HG03558 (cell line): ENCODE data around the gene PTPRO.
"Not testable (repeated sequence)": the region's sequence is repeated elsewhere in the genome, so short reads cannot be mapped to it uniquely, and the experiment has no call there.

Experiments used
- ATAC-seq: cut with Tn5 transposase; IDR thresholded peaks from one replicate; pipeline ENCODE4 v1.9.1; 2021; ENCODE audit warnings: moderate number of reproducible peaks; ENCODE audit not compliant: unreplicated experiment; ENCODE audit errors: extremely low read depth

PTPRO gene

GRCh38 chr12:15592934-15593333, 270.6 kb downstream of the PTPRO start:
- no peak for ATAC-seq

- ATAC-seq: no peak
These were observed 273.9 kb downstream of the PTPRO start for GRCh38 chr12:15596174-15596573.

GRCh38 chr12:15597125-15597830, 275.0 kb downstream of the PTPRO start:
- no peak for ATAC-seq

DNA sequence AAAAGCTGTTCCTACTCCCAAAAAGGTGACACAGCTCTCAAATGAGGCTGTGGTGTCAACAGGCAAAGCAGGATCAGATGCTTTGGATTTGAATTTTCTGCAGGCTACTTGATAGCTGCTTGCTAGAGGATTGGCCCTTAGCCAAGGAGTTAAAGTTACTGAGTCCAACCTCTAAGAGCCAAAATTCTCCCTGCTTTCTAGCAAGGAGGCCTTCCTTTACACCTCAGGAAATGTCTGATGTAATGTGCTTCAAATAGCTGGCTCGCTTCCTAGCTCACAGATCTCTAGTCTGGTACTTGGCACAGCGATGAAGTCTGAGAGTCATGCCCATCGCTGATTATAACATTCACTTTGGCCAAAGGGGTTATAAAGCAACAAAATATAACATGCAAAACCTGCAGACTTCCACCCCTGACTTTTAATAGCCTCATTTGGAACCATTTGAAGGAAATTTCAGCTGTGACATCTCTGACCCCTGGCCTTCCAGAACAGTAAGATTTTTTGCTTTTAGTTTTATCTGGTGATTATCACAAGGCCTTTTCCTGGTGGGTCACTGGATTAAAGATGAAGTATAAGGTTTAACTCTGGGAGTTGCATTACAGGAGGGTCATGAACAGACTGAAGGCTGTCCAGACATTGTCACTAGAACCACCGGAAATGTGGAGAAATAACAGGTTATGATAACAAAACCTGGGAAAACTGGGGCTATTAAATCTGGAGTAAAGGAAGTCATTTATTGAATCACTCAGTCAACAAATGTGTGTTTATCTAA, 277.1 kb downstream of the PTPRO start:
- ATAC-seq: no peak

- no peak for ATAC-seq
These were observed 278.1 kb downstream of the PTPRO start for GRCh38 chr12:15600223-15600935.

DNA sequence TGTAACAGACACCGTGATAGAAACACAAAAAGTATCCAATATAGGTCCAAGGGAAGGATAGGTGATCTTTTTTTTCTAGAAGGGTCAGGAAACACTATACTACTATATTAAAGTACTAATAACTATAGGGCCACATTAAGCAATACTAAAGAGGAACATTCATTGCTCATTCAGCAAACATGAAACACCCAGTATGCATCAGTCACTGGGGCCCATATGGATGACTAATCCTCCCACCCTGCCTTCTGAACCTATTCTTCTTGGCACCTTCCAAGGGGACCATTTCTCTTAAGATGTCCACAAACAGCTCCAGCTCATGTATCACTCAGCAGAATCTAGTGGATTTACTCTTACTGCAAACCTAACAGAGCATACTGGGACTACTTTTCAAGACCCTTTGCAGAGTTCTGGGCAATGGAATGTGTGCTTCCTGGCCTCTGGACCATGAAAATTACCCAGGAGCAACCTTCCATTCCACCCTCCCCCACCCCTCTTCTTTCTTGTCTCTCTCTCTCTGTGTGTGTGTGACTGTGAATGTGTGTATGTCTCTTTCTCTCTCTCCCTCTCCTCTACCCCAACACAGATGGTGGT, 279.0 kb downstream of the PTPRO start:
- no peak for ATAC-seq

GRCh38 chr12:15602051-15602672, 279.9 kb downstream of the PTPRO start:
- ATAC-seq: no peak

GRCh38 chr12:15603474-15604085, 281.3 kb downstream of the PTPRO start:
- no peak for ATAC-seq

GRCh38 chr12:15605881-15606590, 283.7 kb downstream of the PTPRO start:
- no peak for ATAC-seq

DNA sequence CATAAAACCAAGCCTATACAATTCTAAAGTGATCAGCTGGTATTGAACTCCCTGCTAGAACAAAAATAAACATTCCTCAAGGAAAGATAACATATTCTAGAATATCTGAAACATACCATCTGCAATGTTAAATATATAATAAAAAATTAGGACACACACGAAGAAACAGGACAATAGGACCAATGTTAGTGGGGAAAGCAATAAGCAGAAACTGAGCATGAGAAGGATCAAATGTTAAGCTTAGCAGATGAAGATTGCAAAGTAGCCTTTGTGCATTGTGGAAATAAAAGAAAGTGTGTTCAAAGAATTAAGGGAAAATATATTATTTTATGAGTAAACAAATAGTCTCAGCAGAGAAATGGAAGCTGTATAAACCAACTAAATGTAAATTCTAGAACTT, 286.1 kb downstream of the PTPRO start:
- ATAC-seq: no peak

GRCh38 chr12:15608941-15609340, 286.6 kb downstream of the PTPRO start:
- no peak for ATAC-seq

DNA sequence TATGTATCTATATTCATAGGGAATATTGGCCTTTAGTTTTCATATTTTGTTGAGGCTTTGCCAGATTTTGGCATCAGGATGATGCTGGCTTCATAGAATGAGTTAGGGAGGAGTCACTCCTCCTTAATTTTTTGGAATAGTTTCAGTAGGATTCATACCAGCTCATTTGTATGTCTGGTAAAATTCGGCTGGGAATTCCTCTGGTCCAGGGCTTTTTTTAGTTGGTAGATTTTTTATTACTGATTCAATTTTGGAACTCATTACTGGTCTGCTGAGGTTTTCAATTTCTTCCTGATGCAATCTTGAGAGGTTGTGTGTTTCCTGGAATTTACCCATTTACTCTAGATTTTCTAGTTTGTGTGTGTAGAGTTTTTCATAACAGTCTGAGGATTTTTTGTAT, 291.7 kb downstream of the PTPRO start:
- no peak for ATAC-seq

DNA sequence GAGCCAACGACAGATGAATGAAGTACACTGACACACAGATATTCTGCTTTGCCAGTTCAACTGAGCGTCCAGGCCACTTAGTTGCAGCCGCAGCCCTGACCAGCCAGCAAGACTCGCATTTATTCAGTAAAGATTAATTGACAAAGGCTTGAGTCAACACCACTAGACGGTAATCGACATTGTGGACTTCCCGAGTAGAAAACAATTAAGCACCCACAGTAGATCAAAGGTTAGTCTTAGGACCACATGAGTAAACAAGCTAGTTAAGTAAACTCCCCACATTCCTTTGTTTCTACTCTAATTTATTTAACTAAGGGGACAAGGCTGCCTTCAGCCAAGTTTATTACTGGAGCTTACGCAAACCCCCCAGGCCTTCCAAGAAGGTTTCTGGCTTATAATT, 294.2 kb downstream of the PTPRO start:
- not testable (repeated sequence) for ATAC-seq

- no peak for ATAC-seq
These were observed 298.6 kb downstream of the PTPRO start for GRCh38 chr12:15620741-15621539.

GRCh38 chr12:15625075-15625474, 302.8 kb downstream of the PTPRO start:
- ATAC-seq: no peak

GRCh38 chr12:15627995-15628945, 306.0 kb downstream of the PTPRO start:
- no peak for ATAC-seq

DNA sequence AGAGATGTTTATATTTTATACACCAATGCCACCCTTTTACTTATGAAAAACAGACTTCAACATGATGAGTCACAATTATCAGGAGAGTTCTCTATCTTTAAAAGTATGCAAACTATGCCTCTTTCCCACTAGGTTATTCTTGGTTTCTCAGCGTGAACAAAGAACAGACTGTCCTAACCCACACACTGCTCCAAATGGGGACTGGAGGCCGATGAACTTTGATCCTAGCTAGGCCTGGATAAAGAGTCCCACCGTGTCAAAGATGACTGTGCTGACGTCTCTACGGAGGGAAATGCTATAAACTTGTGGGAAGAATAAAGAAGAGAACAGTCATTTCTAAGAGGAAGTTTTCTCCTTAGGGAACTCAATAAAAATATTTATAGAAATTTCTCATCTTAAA, 306.8 kb downstream of the PTPRO start:
- no peak for ATAC-seq
